H1 (cell line): ENCODE results near the gene CRISPLD2.
A peak's percentile ranks its signal among the peaks of the same experiment; 100 is the strongest.

Experiments
- CTCF ChIP-seq, 3 experiments: IDR thresholded peaks; 1 replicate in 2 of 3; 2 replicates in 1 of 3; pipeline versions ENCODE4 v1.5.1 to v1.6.1; 2011; ENCODE audit warnings: low read length in 3 of 3, mild to moderate bottlenecking in 3 of 3, inconsistent platforms in 2 of 3, low read depth in 1 of 3, moderate library complexity in 1 of 3; ENCODE audit not compliant: insufficient read depth in 1 of 3; ENCODE audit errors: control extremely low read depth in 1 of 3
- PHF8 ChIP-seq: fragments of 200-600 bp; sonication (generic); conservative IDR thresholded peaks from 2 replicates; pipeline ENCODE4 v1.7.1; 2012; ENCODE audit warnings: low read depth, mild to moderate bottlenecking, inconsistent platforms, low read length, moderate library complexity
- RFX5 ChIP-seq: IDR thresholded peaks from 2 replicates; pipeline ENCODE4 v1.6.1; 2011; ENCODE audit warnings: low read depth, low read length, improper control_type of control experiment, borderline replicate concordance

- peak in 1 of 3 experiments; percentile 11; a peak in 1 of 4 replicates for TF ChIP-seq CTCF (IDR thresholded peaks at IDR 0.05; ENCODE audit: control extremely low read depth in 1 of 3, insufficient read depth in 1 of 3, low read depth in 1 of 3, low read length in 3 of 3)
- TF ChIP-seq RFX5, result no peak
- no peak for TF ChIP-seq PHF8
Observed at GRCh38 chr16:84773312-84773711, 46.5 kb upstream of the CRISPLD2 start.
